Panc1 (cell line): ENCODE results near the gene POU2F1.

Experiments used
- POLR2AphosphoS5 ChIP-seq: IDR thresholded peaks from 2 replicates; pipeline ENCODE4 v1.6.1; 2012; ENCODE audit warnings: mild to moderate bottlenecking, low read depth, low read length, moderate library complexity
- TCF7L2 ChIP-seq: IDR thresholded peaks from 2 replicates; pipeline ENCODE4 v1.6.1; 2011; ENCODE audit warnings: mild to moderate bottlenecking, low read depth, low read length, inconsistent platforms
- TF ChIP-seq, protein P1 (sequence below): fragments of 450-650 bp; IDR thresholded peaks from 2 replicates; pipeline ENCODE4 v1.5.1; 2017; ENCODE audit warnings: mild to moderate bottlenecking

DNA sequence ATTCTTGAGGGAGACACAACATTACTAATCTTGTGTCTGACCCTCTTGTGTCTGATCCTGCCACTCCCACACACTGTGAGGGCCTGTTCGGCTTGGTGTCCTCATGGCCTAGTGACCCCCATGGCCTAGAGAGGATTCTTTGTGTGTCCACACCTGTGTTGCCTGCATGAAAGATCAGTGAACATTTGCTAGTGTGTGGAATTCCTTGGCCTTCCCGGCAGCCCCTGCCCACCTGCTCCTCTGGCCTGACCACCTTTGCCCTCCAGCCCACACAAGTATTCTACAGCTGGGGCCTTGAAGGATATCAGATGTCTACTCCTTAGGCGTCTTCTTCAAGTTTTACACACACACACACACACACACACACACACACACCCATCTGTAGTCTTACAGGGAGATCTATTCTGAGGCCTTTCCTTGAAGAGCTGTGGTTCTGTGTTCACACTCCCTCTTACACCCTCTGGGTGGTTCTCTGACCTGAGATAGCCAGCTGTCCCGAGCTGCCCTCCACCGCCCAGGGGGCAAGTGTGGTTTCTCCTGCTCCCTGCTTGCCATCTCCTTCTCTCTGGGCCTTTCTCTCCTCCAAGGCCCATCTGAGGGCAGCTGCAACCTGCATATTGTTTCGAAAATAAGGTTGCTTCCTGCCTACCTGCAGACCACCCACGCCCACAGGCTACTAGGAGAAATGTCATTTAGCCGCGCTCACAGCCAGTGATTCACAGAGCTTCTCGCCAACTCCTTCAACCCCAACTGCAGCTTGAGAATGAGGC is 252.3 kb downstream of the POU2F1 start:
- TF ChIP-seq, protein P1, sequence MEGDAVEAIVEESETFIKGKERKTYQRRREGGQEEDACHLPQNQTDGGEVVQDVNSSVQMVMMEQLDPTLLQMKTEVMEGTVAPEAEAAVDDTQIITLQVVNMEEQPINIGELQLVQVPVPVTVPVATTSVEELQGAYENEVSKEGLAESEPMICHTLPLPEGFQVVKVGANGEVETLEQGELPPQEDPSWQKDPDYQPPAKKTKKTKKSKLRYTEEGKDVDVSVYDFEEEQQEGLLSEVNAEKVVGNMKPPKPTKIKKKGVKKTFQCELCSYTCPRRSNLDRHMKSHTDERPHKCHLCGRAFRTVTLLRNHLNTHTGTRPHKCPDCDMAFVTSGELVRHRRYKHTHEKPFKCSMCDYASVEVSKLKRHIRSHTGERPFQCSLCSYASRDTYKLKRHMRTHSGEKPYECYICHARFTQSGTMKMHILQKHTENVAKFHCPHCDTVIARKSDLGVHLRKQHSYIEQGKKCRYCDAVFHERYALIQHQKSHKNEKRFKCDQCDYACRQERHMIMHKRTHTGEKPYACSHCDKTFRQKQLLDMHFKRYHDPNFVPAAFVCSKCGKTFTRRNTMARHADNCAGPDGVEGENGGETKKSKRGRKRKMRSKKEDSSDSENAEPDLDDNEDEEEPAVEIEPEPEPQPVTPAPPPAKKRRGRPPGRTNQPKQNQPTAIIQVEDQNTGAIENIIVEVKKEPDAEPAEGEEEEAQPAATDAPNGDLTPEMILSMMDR = no peak
- TF ChIP-seq POLR2AphosphoS5 = no peak
- no peak for TF ChIP-seq TCF7L2
